Medulla oblongata (tissue), 1 donor: ENCODE measurements around the gene IKZF3.
"Not testable (repeated sequence)": the region's sequence is repeated elsewhere in the genome, so short reads cannot be mapped to it uniquely, and the experiment has no call there.

ENCODE experiments used
- DNase-seq: peaks from one replicate; pipeline ENCODE4 v3.0.0-alpha.2; 2015; ENCODE audit errors: extremely low spot score

Gene IKZF3

DNA sequence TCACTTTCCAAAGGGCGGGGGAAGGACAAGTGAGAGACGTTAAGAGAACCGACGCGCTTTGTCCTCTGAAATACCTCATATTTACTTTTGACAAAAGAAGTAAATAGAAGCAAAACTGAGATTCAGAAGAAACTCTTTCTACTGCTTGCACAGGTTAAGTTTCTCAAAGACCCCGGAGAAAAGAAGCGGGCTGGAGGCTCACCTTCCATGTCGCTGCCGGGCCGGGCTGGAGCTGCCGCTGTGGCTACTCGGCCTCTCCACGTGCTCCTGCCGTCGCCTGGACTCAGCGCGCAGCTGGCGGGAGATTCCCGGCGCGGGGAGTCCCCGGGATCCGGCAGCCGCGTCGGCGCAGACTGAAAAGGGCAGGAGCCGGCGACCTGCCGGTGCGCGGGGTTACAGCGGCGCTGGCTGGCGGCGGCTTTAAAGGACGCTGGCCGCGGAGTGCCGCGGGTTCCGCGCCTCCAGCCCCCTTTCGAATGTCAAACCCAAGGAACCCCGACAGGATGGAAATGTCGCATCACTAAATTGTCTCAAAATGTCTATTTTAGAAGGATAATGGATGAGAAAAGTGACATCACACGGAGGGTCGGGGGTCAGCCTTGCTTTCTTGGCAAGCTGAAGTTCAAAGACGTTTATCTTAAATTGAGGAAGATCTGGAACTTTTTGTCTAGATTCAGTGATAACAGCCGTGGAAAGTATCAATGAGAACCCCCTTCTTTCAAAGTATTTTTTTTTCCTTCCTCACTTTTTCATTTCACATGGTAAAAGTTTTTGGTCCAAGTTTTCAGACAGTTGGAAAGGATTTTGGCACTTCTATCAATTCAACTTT lies at the start of gene IKZF3:
Gene IKZF3, minus strand, starts transcription at position 395 of the 829 bp plus-strand sequence. Its CDS starts 186 bp downstream, at position 209.
- peak; percentile 8 for DNase-seq

GRCh38 chr17:39908789-39909352 lies 44.8 kb upstream of the IKZF3 start:
- DNase-seq: no peak

GRCh38 chr17:39904990-39905288 lies 40.8 kb upstream of the IKZF3 start:
- DNase-seq: no peak

GRCh38 chr17:39903158-39903884 lies 39.2 kb upstream of the IKZF3 start:
- no peak for DNase-seq

DNA sequence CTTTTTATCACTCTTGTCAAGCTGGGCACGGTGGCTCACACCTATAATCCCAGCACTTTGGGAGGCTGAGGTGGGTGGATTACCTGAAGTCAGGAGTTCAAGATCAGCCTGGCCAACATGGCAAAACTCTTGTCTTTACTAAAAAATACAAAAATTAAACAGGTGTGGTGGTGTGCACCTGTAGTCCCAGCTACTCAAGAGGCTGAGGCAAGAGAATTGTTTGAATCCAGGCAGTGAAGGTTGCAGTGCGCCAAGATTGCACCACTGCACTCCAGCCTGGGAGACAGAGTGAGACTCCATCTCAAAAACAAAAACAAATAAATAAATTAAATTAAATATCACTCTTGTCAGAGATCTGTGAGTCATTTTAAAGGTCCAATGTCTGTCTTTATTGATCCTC lies 37.9 kb upstream of the IKZF3 start:
- DNase-seq: not testable (repeated sequence)

- no peak for DNase-seq
Observed at GRCh38 chr17:39899215-39899614, 35.1 kb upstream of the IKZF3 start.

DNA sequence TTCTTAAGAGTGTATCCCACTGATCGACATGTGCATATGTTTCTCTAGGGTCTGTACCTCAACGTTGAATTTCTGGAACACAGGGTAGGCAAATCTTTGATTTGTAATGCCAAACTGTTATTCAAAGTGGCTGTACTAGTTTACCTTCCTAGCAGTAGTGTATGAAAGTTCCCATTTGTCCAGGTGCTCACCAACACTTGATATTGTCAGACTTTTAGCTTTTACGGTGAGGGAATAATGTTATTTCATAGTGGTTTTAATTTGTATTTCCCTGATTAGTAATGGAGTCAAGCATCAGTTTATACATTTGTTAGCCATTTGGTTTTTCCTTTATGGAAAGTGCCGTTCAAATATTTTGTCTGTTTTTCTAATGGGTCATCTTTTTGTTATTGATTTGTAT lies 34.0 kb upstream of the IKZF3 start:
- DNase-seq: no peak

GRCh38 chr17:39894681-39895376 lies 30.7 kb upstream of the IKZF3 start:
- no peak for DNase-seq

- DNase-seq: no peak
Observed at GRCh38 chr17:39889200-39889599, 25.1 kb upstream of the IKZF3 start.

DNA sequence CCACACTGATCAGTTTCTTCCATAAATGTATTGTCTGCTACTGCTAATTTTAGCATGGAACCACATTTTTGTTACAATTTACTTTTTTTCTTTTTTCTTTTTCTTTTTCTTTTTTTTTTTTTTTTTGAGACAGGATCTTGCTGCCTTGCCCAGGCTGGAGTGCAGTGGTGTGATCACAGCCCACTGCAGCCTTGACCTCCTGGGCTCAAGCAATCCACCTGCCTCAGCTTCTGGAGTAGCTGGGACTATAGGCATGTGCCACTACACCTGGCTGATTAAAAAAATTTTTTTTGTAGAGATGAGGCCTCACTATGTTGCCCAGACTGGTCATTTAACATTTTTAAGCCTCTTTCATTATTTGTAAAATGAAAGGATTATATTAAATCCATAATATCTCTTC lies 23.0 kb upstream of the IKZF3 start:
- DNase-seq: no peak

- not testable (repeated sequence) for DNase-seq
Observed at GRCh38 chr17:39886102-39886501, 22.0 kb upstream of the IKZF3 start.

DNA sequence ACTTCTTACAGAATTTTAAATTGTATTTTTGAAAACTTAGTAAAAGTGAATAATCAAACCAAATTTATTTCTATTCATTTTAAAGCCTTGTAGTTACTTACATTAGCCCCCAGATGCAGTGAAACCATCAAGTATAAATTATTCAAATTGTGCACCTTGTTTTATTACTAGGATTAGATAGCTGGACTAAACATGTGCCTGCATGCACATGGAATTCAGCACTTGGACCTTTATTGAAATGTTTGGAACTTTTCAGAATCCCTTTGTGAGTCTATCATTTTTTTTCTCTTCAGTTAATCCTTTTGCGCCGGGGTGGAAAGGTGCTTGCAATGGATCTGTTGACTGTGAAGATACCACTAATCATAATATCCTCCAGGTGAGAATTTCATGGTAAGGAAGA lies 8.6 kb upstream of the IKZF3 start:
- DNase-seq: no peak

GRCh38 chr17:39871801-39872200 lies 7.7 kb upstream of the IKZF3 start:
- no peak for DNase-seq

DNA sequence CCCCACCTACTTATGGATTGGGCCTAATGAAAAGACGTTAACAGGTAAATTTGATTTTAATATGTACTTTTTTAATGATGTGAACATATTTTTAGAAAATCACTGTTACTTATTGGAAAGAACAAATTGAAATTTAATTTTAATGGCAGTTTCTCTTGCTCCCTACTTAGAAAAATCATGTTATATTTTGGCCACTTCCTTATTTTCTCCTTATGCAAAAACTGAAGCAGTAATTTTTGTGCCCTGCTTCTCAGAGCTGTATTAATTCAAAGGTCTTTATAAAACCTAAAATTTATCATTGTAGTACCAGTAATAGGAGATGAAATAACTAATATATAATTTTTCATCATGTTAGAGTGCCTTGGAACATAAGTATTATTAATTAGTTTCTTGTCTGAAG lies 6.7 kb upstream of the IKZF3 start:
- no peak for DNase-seq

DNA sequence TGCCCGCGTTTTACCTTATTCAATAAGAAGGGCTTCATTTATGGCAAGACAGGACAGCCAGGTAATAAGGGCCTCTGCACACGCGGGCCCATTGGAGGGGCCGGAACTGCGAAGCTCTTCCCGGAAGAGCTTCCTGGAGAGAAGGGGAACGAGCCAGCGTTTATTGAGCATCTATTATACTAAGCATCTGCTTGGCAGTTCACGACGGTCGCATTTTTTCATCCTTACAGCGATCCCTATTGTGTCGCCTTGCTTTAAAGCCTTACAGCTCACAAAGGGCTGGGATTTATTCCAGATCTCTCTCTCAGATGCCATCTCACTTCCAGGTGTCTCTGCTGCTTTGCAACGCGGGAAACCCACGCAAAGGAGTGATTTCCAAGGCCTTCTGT lies 4.4 kb upstream of the IKZF3 start:
- DNase-seq: no peak

GRCh38 chr17:39867880-39868553 lies 3.9 kb upstream of the IKZF3 start, which contains the start of gene ZPBP2:
Gene ZPBP2, plus strand, starts transcription at chr17:39868202. Its CDS starts 153 bp downstream, at chr17:39868355.
- no peak for DNase-seq

DNA sequence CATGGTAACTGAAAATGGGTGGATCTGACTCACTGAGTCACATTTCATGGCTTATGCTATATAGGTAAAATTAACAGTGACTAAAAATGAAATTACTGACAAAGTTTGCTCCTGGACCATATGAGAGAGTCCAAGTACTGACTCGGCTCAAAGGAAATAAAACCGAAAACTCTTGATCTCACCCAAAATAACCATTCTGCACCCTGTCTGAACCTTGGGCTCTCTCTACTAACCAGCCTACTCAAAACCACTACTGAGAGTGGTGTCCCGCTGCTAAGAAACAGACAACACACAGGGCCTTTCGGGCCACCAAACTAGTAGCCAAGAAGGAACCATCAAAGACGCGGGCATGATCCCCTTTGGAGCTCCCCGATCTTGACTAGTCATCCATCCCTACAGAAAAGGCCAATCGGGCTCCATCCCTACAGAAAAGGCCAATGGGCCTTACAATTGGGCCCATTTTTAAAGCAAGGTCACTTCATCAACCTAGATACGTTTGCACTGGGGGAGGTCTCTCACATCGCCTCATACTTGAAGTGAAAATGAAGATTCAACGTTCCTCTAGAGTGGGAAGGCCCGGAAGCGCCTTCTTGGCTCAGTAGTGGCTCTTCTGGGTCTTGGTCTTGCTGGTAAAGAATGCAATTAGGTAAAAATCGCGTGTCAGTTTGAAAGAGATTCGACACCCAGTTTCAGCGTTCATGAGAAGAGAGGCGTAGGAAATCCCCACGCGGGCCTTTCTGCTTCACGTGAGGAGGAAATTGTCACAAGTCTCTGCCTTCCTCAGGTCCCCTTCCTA lies 3.2 kb upstream of the IKZF3 start:
- no peak for DNase-seq

DNA sequence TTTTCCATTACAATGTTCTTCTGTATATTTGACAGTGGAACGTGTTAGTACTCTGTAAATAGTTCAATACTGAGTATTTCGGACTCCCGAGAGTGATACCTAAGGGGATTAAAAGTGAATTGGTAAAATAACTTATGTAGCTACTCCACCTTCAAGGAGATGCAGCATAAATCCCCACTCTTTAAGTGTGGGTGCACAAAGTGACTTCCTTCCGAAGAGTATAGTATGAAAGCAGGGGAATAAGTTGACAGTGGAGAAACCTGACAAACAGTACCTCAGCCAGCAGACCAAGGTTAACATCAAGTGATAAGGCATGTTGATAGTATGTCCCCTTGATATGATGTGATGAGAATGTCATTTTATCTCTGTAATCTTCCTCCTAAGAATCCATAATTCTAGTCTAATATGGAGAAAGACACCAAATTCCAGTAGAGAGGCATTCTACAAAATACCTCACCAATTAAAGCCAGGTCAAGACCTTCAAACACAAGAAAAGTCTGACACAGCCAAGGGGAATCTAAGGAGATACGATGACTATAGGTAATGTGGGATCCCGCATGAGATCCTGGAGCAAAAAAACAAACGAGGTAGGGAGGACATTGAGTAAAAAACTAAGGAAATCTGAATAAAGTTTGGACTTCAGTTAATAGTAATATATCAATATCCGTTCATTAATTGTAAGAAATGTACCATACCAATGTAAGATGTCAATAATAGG lies 2.1 kb upstream of the IKZF3 start:
- DNase-seq: no peak

DNA sequence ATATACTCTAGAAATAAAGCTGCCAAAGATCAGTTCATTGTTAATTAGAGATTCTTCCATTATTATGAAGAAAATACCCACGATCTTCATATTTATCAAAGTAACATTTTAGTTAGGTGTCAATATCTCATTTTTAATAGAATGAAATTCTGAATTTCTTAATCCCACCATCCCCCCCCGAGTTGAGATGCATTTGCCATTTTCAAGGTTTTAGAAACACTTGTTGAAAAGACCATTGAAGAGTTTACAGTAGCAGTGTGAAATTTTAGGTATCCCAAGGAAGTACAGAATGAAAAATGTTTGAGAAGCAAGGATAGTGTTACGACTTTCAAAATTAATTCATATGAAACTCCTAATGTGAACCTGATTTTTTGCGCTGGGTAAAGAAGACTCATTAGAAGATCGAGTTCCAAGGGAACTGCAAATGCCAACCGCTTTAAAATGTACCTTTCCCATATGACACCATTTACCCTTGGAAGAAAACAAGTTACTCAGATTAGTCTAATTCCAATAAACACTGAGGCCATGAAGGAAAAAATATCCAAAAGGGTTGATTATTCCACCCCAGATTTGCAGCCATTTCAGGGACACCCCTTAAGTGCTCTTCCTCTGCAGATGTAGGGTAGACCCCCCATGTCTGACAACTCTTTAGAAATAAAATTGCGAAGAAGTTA lies 731 bp downstream of the IKZF3 start:
- DNase-seq: no peak

- DNase-seq: no peak
Observed at GRCh38 chr17:39861235-39861634, 2.9 kb downstream of the IKZF3 start.
